ELF-1 (cell line): ENCODE measurements around the gene INPP4B.
"Not testable (repeated sequence)": the region's sequence is repeated elsewhere in the genome, so short reads cannot be mapped to it uniquely, and the experiment has no call there.

Source experiments
- DNase-seq: peaks from one replicate; pipeline ENCODE4 v3.0.0-alpha.2; 2016; ENCODE audit warnings: low read depth, low spot score

Gene INPP4B

DNA sequence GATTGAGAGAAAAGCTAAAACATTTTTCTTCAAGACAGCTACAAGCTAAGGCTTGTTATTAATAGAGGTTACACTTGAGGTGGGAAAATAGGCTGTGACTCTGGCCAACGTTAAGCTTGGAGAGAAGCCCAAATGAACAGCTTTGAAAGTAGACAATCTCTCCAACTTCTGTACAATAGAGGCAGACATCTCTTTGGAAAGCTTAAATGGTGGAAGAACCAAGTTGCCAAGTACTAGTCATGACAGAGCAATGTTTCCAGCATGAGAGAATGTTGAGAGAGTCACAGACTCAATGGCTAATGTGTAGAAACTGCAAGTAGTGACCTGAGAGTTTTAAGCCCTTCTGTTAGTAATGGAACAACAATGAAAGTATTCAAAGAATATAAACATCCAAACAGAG, 298.1 kb downstream of the INPP4B start:
- DNase-seq, result no peak

DNA sequence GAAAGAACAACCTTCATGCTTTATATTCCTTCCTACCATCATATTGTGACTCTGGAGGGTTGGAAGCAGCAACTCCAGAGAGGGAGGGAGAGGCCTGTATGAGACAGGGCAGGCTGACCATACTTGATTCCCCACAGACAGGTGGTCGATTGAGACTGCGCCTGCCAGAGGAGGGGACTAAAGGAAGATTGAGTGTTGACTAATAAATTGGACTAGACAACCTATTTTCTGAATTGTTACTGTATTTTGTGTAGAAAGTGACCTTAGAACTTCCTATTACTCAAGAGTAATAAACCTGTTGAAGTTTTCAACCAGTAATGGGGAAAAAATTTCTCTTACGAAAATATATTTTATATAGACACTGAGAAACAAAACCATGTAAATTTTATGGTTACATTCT, 301.5 kb downstream of the INPP4B start:
- DNase-seq, result no peak

DNA sequence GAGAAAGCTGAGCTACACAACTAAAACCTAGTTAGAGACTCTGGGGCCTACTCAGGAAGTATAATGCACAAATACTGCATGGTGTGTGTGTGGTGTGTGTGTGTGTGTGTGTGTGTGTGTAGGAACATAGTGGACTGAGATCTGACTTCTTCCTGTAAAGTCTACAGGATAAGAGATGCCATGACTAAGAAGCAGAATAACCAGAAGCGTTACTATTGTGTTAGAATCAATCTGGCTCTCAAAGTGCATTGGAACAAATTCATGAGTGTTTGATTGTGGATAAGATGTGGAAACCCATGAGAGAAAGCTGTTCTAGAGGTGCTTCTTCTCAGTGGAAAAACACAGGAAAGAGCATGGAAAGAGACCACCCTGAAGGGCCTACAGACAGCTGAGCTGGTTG, 302.1 kb downstream of the INPP4B start:
- DNase-seq, result no peak

DNA sequence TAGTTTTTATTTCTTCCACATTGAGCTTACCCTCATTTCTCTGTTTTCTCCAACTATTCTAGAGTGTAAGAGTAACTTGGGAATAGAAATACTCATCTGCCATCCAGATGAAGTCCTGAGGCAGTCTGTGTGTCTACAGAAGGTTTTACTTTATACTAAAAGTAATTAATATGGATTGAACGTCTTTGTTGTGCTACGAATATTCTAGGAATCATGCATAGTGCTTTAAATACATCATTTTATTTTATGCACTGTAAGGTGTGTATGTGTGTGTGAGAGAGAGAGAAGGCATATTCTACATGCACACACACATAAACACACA, 305.7 kb downstream of the INPP4B start:
- DNase-seq, result no peak

DNA sequence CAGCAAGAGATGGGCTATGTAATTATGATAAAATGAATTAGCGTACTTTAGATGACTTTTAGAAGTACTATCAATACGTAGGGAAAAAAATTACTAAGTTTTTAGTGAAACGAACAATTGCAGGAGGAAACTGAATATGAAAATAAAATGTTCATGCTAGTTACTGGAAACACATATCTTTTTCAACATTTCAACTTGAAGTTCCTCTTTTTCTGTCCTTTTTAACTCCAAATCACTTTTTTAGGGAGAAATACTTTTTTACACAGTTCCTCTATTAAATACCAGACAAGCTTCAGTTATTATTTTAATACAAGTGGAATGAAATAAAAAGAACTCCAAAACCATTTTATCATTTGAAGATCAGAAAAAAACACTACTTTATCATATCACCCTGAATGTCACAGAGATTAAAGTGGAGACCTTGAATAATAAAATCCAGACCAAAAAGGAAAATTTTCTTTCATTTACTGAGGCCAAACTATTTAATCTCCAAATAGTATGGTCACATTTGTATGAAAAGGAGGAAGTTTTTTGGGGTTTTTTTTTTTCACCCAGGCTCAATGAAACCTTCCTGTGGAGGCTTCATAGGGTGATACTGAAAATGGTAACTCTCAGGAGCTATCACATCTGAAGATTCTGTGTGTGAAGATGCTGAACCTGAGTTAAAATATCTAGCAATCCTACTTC, 306.2 kb downstream of the INPP4B start:
- DNase-seq, result no peak

DNA sequence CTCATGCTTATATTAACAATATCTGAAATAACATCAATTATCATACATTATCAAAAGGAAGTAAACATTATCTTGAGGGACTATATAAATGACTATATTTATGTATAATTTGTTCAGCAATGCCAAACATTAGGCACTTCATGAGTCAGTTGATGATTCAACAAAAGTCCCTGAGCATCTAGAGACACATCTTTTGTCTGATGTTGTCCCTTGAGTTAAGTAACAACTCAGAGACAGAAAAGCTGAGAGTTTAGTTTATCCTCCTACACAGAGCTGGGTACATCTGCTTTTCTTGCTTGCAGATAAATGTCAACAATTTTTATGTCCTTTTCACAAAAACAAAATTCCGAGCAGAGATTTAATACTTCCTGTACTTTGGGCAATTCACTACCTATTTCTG, 311.1 kb downstream of the INPP4B start:
- DNase-seq, result no peak

DNA sequence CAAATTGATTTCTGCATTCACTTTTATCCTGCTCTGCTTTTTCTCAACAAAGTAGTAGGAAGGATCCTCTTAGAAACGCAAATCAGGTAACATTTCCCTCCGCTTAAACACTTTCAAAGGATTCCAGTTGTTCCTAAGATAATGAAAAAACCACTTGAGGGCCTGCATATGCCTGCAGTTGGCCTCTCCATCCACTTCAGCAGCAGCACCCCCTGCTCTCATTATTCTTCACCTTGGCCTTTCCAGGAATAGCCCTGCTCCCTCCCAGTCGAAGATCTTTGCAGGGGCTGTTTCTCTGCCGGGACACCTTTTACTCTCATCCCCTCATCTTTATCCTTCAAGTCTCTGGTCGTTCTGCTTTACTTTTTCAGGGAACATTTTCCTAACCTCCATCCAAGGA, 314.0 kb downstream of the INPP4B start:
- DNase-seq, result no peak

DNA sequence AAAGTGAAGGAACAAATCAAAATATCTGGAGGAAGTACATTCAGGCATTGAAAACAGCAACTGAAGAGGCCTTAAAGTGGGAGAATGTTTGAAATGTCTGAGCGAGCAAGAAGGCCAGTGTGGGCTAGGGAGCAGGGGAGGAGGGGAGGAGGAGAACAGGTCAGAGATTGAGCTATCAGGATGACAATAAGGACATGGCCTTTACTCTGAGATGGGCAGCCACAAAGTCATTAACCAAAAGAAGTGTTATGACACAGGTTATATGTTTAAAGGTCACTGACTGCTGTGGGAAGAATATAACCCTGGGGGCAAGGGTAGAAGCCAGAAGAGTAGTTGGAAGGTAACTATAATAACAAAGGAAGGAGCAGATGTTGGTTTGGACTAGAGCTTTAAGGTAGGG, 315.4 kb downstream of the INPP4B start:
- no peak for DNase-seq

DNA sequence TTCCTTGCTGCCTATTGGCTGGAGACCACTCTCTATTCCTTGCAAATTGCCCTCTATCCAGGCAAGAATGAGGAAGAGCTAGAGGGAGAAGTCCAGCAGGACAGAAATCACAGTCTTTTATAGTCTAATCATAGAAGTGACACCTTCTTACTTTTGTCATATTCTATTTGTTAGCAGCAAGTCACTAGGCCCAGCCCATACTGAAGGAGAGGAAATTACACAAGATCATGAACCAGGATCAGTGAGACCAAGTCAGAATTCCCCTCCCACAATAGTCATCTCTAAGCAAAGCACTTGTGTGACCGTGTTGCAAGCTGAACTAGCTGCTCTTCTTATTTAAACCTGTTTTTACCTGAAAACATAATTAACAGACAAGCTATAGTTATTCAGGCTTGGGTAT, 317.7 kb downstream of the INPP4B start:
- DNase-seq, result no peak

DNA sequence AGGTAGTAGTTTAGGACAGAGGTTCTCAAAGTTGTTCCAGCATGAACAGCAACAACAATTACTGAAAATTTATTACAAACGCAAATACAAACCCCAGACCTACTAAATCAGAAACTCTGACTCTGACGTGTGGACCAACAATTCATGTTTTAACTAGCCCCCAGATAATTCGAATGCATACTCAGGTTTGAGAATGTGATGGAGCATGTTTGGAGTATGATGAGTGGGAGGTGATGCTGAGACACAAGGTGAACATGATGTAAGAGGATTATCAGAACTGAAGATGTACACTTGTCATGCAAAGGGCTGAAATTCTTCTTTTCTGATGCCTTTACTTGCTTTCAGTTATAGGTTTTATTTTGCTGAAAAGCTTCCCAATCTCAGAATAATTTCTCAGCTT, 323.0 kb downstream of the INPP4B start:
- no peak for DNase-seq

DNA sequence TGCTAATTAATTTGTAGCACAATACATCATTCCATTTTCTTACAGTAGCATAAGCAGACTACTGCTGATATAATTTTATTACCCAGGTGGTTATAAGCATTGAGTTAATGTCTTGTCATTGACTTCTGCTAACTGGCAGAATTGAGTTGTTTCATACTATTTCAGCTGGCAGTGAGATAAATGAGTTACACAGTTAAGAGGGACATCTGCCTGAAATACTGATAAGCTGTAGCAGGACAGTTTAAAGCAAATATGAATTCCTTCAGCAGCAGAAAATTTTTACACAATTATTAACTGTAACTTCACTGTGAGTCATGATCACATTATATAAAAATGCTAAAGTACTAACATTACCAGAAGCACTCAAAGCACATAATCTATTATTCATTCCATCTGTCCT, 326.8 kb downstream of the INPP4B start:
- no peak for DNase-seq

DNA sequence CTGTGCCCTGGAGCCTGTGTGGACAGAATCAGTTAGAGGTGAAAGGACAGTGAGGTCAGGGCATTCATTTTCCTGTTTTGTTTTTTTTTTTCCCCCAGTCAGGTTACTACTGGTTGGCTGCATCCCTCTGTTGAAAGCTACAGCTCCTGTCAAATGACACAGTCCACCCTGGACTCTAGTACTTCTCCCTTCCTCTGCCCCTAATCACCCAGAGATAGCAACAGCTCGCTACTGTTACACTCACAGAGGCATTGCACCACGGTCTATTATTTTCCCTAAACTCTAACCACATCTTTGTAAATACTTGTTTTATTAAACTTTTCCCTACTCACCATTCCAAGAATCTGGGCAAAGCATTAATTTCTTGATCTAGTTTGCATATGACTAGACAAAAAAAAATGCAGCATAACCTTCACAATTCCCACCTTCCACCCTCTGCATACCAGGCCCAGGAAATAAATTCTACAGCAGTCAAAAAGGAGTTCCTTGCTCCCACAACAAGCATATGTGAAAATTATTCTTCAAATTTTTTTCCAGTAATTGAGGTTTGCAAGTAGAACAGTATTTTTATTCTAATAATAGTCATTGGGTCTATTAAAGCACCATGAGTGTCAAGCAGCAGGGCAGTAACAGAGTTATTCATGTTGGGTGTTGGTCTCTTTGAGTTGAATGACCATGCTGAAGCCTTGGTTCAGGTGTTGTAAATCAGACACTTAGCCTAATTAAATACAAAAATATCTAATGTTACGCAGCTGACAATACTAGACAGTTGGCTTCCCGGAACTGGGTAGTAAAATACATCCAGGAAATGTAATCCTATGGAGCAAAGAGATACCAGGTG, 329.2 kb downstream of the INPP4B start:
- no peak for DNase-seq

DNA sequence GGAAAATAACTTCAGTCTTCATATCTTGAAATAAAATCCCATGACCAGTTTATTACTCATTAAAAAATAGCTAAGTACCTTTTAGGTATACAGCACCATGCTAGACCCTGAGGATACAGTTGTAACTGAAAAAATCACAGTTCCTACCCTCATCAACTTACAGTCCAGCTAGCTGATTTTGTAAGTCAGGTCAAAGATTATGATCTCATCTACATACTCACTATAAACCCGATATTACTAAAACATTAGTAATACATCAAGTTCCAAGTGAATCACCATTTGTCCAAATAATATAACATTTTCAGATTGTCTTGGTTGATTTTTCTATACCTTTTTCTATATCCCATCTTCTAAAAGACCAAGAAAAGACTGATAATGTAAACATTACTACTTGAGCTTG, 333.9 kb downstream of the INPP4B start:
- no peak for DNase-seq

DNA sequence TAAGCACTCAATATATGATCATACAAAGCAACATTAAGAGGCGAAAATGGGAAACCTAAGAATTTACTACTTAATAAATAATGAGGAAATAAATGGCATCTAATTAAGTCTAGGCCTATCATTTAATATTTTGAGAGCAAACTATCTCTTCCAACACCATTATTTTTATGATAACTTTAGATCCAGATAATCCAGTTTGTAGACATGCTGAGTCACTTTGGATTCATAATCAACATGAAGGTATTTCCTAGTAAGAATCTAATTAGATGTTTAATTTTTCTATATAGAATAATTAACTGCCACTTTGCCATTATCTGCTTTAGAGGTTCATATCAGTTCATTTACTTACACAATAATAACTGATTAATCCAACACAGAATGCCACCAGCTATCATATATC, 336.2 kb downstream of the INPP4B start:
- DNase-seq, result no peak

DNA sequence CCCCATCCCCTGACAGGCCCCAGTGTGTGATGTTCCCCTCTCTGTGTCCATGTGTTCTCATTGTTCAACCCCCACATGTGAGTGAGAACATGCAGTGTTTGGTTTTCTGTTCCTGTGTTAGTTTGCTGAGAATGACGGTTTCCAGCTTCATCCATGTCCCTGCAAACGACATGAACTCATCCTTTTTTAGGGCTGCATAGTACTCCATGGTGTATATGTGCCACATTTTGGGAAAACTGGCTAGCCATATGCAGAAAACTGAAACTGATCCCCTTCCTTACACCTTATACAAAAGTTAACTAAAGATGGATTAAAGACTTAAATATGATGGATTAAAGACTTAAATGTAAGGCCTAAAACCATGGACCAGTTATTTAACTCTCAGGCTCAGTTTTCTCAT, 336.7 kb downstream of the INPP4B start:
- DNase-seq, result not testable (repeated sequence)

DNA sequence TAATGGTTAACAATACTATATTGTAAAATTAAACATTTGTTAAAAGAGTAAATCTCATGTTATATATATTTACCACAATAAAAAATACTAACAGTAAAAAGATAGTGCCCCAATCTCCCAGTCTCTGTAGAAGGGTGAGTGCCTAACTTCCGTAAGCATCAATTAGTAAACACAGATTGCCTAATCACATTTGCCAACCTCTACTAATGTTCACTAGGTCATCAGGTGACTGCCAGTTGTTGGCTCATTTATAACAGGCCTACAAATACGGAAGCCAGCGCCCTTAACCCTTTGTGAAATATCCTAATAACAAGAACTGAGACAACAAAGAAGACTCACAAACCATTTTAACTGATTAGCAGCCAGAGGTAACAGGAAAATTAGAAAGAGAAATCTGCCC, 345.1 kb downstream of the INPP4B start:
- no peak for DNase-seq

DNA sequence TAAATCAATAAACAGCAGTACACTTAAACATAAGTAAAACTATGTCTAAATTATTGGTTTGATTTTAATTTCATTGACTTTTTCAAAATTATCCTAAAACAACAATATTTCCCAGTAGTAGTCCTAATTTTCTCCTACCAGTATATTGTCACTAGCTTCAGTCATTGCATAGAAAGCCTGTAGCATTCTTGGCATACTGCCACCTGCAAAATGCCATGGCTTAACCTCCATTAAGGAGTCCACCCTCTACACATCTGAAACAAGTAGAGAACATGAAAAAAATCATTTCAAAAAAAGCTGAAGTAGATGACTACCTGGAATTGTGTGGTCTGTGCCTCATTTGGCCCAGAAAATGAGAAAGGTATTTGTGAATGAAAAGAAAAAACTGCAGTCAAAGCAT, 348.5 kb downstream of the INPP4B start:
- no peak for DNase-seq

DNA sequence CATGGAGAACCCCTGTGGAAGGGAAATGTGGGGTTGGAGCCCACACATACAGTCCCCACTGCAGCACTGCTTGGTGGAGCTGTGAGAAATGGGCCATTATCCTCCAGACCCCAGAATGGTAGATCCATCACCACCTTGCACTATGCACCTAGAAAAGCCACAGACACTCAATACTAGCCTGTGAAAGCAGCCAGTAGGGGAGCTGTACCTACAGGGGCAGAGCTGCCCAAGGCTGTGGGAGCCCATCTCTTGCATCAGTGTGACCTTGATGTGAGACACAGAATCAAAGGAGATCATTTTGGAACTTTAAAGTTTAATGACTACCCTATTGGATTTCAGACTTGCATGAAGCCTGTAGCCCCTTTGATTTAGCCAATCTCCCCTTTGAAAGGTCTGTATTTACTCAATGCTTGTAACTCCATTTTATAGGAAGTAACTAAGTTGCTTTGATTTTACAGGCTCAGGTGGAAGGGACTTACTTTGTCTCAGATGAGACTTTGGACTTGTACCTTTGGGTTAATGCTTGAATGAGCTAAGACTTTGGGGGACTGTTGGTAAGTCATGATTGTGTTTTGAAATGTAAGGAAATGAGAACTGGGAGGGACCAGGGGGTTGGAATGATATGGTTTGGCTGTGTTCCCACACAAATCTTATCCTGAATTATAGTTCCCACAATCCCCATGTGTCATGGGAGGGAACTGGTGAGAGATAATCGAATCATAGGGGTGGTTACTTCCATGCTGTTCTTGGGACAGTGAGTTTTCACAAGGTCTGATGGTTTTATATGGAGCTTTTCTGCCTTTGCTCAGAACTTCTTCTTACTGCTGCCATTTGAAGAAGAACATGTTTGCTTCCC, 352.6 kb downstream of the INPP4B start:
- DNase-seq, result no peak

DNA sequence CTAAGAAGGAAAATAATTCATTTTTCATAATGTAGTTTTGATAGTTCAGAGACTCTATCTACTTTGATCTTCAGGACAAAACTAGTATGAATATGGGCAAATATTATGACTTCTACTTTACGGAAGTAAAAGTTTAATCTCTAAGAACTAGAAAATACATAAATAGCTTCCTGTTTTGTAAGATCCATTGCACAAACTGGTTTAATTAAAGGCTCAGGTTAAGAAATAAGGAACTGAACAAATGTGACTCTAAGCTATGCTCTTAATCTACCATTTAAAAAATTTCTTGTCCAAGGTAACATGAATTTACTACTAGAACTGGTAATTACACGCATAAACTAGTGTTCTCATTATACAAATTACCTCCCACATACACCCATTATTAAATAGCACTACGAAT, 360.6 kb downstream of the INPP4B start:
- DNase-seq, result no peak

DNA sequence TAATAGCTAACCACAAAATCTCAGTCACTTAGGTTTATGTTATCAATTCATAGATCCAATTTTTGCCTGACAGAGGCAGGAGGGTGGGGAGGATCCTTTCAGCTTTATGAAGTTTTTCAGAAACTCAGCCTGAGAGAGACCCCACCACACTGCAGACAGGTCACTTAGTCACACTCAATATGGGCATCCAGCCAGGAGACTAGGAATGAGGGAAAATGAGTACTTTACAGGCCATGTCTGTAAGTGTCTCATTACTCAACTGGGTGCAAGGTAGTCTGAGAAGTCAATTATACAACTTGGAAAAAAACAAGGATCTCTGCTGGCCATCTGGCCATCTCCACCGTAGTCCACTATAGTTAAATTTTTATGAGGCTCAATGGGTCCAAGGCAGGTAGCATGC, 365.9 kb downstream of the INPP4B start:
- no peak for DNase-seq

DNA sequence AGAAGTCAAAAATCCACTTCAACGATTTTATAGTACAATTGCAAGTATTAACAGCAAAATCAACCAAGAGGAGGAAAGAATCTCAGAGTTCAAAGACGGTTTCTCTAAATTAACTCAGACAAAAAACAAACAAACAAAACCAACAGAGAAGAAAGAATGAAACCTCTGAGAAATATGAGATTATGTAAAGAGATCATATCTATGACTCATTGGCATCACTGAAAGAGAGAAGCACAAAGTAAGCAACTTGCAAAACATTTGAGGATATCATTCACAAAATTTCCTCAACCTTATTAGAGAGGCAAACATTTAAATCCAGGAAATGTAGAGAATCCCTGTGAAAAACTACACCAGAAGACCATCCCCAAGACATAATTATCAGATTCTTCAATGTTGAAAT, 370.4 kb downstream of the INPP4B start:
- DNase-seq, result no peak

DNA sequence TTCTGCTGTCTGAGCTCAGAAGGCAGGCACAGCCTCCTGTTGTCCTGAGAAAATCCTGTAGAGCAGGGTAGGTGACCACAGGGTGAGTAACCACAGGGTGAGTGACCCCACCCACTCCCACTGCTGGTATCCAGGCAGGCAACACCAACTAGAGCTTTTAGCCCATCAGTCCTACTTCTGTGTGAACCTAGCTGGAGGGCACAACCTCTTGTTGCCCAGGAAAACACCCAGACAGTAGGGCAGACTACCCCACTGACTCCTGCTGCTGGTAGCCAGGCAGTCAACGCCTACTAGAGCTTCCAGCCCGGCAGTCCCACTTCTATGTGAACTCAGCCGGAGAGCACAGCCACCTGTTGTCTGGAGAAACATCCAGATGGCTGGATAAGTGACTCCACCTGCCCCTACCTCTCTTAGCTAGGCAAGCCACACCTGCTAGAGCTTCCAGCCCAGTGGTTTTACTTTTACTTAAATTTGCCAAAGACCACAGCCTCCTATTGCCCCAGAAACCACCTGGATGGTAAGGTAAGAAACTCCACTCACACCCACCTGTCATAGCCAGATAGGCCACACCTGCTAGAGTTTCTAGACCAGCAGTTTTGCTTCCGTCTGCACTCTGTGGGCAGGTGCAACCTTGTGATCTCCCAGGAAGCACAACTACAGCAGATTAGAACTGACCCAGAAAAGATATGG, 371.6 kb downstream of the INPP4B start:
- DNase-seq, result no peak
